Kidney (tissue), 14 donors: ENCODE results near the gene HUS1. TPM values are rescaled to one million over a fixed set of nuclear protein-coding genes. Genes with fewer than 3 reads are reported as not detected.
"Not testable (repeated sequence)": the region's sequence is repeated elsewhere in the genome, so short reads cannot be mapped to it uniquely, and the experiment has no call there.

Experiments
- DNase-seq, 5 donors: peaks; one replicate each; pipeline ENCODE4 v3.0.0-alpha.2; 2013 to 2020
- FAIRE-seq: peaks from 2 replicates; lab custom pipeline; 2012; peaks lifted over from hg19 to GRCh38; lab: Jason Lieb, UNC
- H3K27ac ChIP-seq, 2 donors: one replicate each; pipeline ENCODE4 v1.7.0; 2013; ENCODE audit warnings: low read depth in 2 of 2, low read length in 2 of 2, inconsistent platforms in 1 of 2
- H3K27me3 ChIP-seq: one replicate; pipeline ENCODE4 v1.7.1; 2013; ENCODE audit warnings: low read length, inconsistent platforms; ENCODE audit not compliant: control insufficient read depth, insufficient read depth
- H3K36me3 ChIP-seq, 3 donors: one replicate each; pipeline versions ENCODE4 v1.7.0 to v1.7.1; 2013; ENCODE audit warnings: low read length in 3 of 3, control low read depth in 1 of 3, inconsistent platforms in 1 of 3; ENCODE audit not compliant: insufficient read depth in 3 of 3, control insufficient read depth in 2 of 3
- H3K4me1 ChIP-seq, 3 donors: one replicate each; pipeline versions ENCODE4 v1.7.0 to v1.7.1; 2013; ENCODE audit warnings: low read length in 3 of 3, inconsistent platforms in 1 of 3, low read depth in 1 of 3; ENCODE audit not compliant: control insufficient read depth in 2 of 3, insufficient read depth in 2 of 3
- H3K4me3 ChIP-seq, 3 donors: one replicate each; pipeline versions ENCODE4 v1.7.0 to v1.8.1; 2013; ENCODE audit warnings: low read length in 3 of 3, control low read depth in 1 of 3, inconsistent platforms in 1 of 3
- H3K9ac ChIP-seq, 3 donors: one replicate each; pipeline versions ENCODE4 v1.7.0 to v1.7.1; 2013; ENCODE audit warnings: low read length in 3 of 3, control low read depth in 1 of 3, inconsistent platforms in 1 of 3
- H3K9me3 ChIP-seq, 3 donors: one replicate each; pipeline versions ENCODE4 v1.7.0 to v1.7.1; 2013; ENCODE audit warnings: low read length in 3 of 3, control low read depth in 1 of 3, inconsistent platforms in 1 of 3; ENCODE audit not compliant: control insufficient read depth in 2 of 3, insufficient read depth in 1 of 3
- CTCF ChIP-seq: IDR thresholded peaks from 3 replicates; pipeline ENCODE4 v1.5.1; 2012; ENCODE audit warnings: mild to moderate bottlenecking, moderate library complexity, borderline replicate concordance; ENCODE audit not compliant: insufficient read depth; ENCODE audit errors: extremely low read depth
- intact Hi-C: fragments of 100-400 bp; cut with DNase I; formaldehyde crosslinking; loops from one replicate; pipeline ENCODE4 v1.11.1; 2022
- polyA plus RNA-seq: library from polyadenylated mRNA; stranded (reverse); fragments of 350-450 nt; fragmentation: Illumina TruSeq; extraction: RNeasy Lipid Tissue Mini Kit (QIAGEN cat#74804); gene quantifications from one replicate; pipeline ENCODE4 v1.2.3, GENCODE V29; 2014; ENCODE audit warnings: low read depth, low replicate concordance; ENCODE audit not compliant: insufficient read depth
- total RNA-seq: library from RNA; stranded (reverse); fragmentation: NEBNext Ultra II Directional; extraction: Animal tissue kit (Norgen Biotek cat#: 25700); gene quantifications from one replicate; pipeline ENCODE4 v1.2.1, GENCODE V29; 2021
- donor health status: control.
- donor health status: control.
- donor health status: control.
- donor health status: control.
- donor health status: control.
- donor health status: DM: yes; HTN: yes; CAD: no.
- donor health status: Normal renal cell carcinoma (clear cell type).

HUS1 gene
- total and polyA plus RNA-seq, 2 donors from 2014 or later: 13.4 to 29.5 TPM

- TF ChIP-seq CTCF: no peak
- no peaks in the 10 kb centered on the region for H3K36me3 ChIP-seq
- no peak overlapping the region for H3K27ac ChIP-seq
- no peak for FAIRE-seq
- intact Hi-C loops: no loop called here
- DNase-seq: no peak
- no peaks in the 10 kb centered on the region for H3K4me1 ChIP-seq
- no peaks in the 10 kb centered on the region for H3K9me3 ChIP-seq
- H3K9ac ChIP-seq: no peak overlapping the region
- H3K27me3 ChIP-seq: no peaks in the 10 kb centered on the region
- no peak overlapping the region for H3K4me3 ChIP-seq
These were observed 48.1 kb downstream of the HUS1 start for GRCh38 chr7:47931005-47932004.

GRCh38 chr7:47924266-47924665, 55.1 kb downstream of the HUS1 start:
- H3K4me1 ChIP-seq: no peaks in the 10 kb centered on the region
- no peak overlapping the region for H3K27ac ChIP-seq
- TF ChIP-seq CTCF: no peak
- H3K36me3 ChIP-seq: no peaks in the 10 kb centered on the region
- FAIRE-seq (no peak), DNase-seq (no peak)
- H3K9me3 ChIP-seq: no peaks in the 10 kb centered on the region
- no peaks in the 10 kb centered on the region for H3K27me3 ChIP-seq
- no peak overlapping the region for H3K9ac ChIP-seq
- intact Hi-C loops: no loop called here
- no peak overlapping the region for H3K4me3 ChIP-seq

- FAIRE-seq: not testable (repeated sequence)
These were observed 56.1 kb downstream of the HUS1 start for GRCh38 chr7:47923081-47923875.

GRCh38 chr7:47916514-47916913, 62.9 kb downstream of the HUS1 start:
- FAIRE-seq, H3K4me1 ChIP-seq, H3K9me3 ChIP-seq, H3K36me3 ChIP-seq, H3K27ac ChIP-seq, H3K27me3 ChIP-seq, DNase-seq, H3K9ac ChIP-seq, H3K4me3 ChIP-seq, intact Hi-C loops: not testable (repeated sequence)

More at GRCh38 chr7:47923081-47923875, 56.1 kb downstream of the HUS1 start:
- DNase-seq, H3K9ac ChIP-seq, H3K4me1 ChIP-seq, H3K27ac ChIP-seq, H3K4me3 ChIP-seq, H3K27me3 ChIP-seq, H3K9me3 ChIP-seq, H3K36me3 ChIP-seq, intact Hi-C loops: not testable (repeated sequence)
